ENCODE results near the gene CD300LB.

DNA sequence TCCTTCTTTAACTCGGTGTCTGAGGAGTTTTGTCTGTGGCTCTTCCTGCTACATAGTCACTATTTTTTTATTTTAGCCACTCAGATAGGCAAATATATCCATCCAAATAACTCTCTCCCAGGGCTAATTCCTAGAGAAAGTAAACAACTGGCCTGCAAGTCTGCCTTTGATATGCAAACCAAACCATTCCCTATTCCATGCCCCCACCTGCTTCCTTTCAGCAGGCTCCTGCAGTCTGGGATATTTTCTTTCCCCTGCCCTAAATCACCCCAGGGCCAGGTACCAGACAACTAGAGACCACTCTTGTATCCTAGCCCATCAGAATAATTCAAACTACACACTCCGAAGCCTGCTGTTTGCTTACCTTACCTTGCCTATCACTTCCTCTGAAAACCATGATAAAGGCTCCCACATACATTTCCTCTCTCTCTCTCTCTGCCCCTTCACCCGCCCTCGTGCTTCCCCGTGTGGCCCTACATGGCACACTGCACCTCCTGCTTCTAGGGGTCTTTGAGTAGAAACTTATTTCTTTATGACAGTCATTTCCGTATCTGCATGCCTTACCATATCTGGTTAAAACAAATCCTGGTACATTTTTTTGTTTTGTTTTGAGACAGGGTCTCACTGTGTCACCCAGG is 27.7 kb upstream of the CD300LB start:
- no peak for TF ChIP-seq CTCF (IDR thresholded peaks at IDR 0.05)
- TF ChIP-seq POLR2AphosphoS5 (IDR thresholded peaks at IDR 0.05): no peak
- no peak for TF ChIP-seq POLR2A (IDR thresholded peaks at IDR 0.05)
- no peak for TF ChIP-seq EP300 (IDR thresholded peaks at IDR 0.05)

Data from stomach (tissue), 4 donors.